HG02610 (cell line): ENCODE data around the gene TSPO2.

Source experiments
- ATAC-seq: cut with Tn5 transposase; IDR thresholded peaks from one replicate; pipeline ENCODE4 v1.9.1; 2021; ENCODE audit warnings: mild to moderate bottlenecking, moderate library complexity; ENCODE audit not compliant: unreplicated experiment

Gene TSPO2

DNA sequence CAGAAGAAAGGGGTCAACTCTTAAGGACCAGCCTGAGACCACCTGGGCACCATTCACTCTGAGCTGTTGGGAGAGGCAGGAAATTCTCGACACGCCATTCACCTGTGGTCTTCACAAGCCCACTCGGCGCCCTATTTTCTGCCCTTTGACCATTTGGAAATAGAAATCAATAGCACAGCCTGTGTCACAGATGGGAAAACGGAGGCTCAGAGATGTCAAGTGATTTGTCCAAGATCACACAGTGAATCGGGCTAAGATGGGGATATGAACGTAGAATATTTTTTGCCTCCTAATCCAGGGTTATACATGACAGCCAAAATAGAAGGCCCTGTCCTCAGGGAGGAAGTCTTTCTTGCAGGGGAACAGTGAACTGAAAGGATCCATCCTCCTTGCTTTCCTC lies 7.7 kb downstream of the TSPO2 start:
- no peak for ATAC-seq

DNA sequence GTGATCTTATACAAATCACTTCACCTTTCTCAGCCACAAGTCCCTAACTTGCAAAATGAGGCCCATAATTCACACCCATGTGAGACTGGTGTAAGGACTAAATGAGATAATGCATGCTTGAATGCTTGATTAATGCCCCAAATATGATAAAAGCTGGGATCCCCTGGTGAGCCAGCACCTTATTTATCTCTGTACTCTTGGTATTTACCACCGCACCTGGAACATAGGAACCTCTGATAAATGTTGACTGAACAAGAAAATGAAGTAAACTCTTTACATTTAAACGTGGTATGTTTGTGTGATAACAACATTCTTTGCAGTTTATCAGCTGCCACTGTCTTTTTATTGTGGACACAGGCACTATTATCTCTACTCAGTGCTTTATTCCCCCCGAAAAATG lies 8.3 kb downstream of the TSPO2 start:
- ATAC-seq = no peak

DNA sequence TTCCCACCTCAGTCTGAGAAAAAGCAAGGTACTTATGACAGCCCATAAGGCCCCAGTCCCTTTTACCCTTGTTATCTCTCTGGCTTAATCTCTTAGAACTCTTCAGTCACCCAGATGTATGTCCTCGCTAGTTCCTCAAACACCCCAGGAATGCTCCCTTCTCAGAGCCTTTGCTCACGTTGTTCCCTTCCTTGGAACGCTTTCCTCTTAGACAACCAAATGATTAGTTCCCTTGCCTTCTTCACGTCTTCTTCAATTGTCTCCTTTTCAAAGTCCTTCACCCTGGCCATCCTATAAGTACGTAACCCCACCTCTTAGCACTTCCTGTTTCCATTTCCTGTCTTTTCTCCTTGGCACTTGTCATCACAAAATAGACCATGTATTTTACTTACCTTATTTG lies 9.6 kb downstream of the TSPO2 start:
- no peak for ATAC-seq

DNA sequence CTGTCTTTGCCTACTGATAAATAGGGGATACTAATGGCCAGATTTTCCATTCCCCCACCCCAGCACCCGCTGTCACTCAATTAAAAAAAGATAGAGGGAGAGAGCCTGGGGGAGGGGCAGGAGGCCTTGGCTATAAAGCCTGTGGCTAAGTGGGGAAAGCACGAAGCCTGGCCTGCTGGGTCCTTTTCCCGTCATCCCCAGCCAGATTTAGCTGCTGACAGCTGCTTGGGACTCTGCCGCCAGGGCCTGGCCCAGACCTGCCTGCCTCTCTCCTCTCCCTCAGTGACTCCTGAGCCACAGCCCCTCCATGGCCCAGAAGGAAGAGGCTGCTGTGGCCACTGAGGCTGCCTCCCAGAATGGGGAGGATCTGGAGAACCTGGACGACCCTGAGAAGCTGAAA lies 10.8 kb downstream of the TSPO2 start, which contains the start of gene APOBEC2:
Gene APOBEC2, plus strand, starts transcription at position 162 of the 400 bp plus-strand sequence. Its CDS starts 146 bp downstream, at position 308.
- no peak for ATAC-seq

DNA sequence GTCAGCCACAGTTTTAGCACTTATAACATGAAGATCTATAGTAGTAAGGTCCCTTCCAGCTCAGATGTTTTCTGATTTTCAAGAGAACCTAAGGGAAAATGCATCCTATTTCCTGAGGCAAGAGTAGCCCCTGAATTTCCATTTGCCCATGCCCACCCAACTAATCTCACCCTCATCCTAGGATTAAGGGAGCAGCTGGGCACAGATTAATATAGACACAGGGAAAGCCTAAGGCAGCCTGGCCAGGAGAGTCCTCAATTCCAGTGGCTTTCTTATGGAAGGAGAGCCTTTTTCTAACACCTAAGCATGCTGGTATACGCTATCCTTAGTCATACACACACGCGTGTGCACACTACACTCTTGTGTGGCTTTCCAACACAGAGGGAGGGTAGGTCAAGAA lies 12.2 kb downstream of the TSPO2 start:
- no peak for ATAC-seq

DNA sequence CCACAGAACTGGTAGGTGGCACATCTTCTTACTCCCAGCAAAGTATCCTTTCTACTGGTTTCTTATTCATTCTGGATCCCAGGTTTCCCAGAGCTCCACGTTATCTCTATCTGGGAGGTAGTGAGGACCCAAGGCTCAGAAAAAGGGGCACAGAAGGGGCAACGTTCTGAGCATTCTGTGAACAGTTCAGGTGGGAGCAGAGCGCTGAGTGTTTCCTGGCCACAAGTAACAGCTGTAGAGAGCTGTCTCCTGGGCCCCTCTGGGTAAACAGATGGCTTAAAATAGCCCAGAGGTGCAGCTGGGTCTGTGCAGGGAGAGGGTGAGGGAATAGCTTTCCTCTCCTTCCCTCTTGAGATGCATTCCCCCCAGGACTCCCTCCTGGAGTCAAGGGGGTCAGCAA lies 12.9 kb downstream of the TSPO2 start:
- no peak for ATAC-seq

- ATAC-seq = no peak
Observed at GRCh38 chr6:41056768-41057490, 14.7 kb downstream of the TSPO2 start.

GRCh38 chr6:41058783-41059181 lies 16.5 kb downstream of the TSPO2 start:
- ATAC-seq = no peak

- ATAC-seq = no peak
Observed at GRCh38 chr6:41059556-41059955, 17.3 kb downstream of the TSPO2 start.

- no peak for ATAC-seq
Observed at GRCh38 chr6:41061196-41061726, 19.0 kb downstream of the TSPO2 start.

- no peak for ATAC-seq
Observed at GRCh38 chr6:41062056-41062455, 19.8 kb downstream of the TSPO2 start.

GRCh38 chr6:41063884-41064285 lies 21.6 kb downstream of the TSPO2 start:
- no peak for ATAC-seq

GRCh38 chr6:41064841-41065240 lies 22.6 kb downstream of the TSPO2 start:
- ATAC-seq = no peak

DNA sequence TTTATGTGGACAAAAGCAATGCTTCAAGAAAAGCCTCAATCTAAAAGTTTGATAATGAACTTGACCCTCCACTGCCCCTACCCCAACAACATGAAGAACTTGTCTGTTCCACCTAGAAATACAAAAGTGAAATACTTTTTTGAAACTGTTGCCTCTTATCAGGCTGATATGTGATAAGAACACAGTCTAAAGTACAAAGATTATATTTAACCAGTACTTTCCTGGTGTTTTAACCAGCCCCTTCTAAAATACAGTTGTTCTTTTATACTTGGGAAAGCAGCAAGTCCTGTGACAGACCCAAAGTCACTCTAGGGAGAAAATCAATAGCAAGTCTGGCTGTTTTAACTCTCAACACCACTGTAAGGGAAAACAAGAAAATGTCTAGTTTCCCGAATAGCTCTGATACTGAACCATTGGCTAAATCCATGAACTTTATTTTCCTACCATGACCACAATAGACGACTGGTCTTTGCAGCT lies 23.3 kb downstream of the TSPO2 start:
- no peak for ATAC-seq

DNA sequence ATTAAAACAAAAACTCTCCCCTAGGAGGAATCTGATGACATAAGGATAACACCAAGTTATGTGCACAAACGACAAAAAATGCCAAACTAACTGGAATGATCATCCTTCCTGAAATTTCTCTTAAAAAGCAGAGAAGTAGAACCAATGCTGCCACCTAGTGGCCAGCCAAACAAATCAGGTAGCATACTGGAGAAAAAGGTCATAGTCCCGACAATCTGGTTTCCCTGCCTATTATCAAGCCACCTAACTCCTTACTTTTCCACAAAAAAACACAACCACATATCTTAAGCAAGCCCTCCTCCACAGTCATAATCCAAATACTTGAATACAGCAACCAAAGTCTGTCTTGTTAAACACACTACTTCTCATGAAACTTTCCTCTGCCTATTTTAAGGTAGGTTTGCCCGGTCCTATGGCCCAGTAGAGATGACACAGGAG lies 24.6 kb downstream of the TSPO2 start:
- no peak for ATAC-seq

GRCh38 chr6:41071501-41071922 lies 29.2 kb downstream of the TSPO2 start:
- ATAC-seq = no peak

GRCh38 chr6:41071923-41072835 lies 29.9 kb downstream of the TSPO2 start, which contains the start of gene OARD1:
Gene OARD1, minus strand, starts transcription at chr6:41072356. Its CDS starts 722 bp downstream, at chr6:41071634.
- ATAC-seq = peak; percentile 61

DNA sequence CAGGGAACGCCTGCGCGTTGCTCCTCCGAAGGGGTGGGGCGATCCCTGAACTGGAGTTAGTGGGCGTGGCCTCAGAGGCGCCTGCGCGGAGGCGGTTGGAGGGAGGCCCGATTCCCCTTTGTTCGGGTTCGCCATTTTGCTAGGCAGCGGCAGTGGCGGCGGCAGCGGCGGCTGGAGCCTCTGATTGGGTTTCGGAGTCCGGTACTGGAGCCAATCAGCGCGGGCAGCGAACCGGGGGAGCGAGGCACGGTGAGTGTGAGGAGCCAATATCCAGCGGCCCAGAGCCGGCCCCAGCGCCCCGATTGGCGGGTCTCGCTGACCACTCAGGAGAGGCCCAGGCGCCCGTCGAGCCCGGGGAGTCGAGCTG lies 30.6 kb downstream of the TSPO2 start, which contains the start of gene NFYA:
Gene NFYA, plus strand, starts transcription at position 139 of the 367 bp plus-strand sequence. CDS start 6,116 bp downstream, outside the sequence.
- ATAC-seq = peak; percentile 57

DNA sequence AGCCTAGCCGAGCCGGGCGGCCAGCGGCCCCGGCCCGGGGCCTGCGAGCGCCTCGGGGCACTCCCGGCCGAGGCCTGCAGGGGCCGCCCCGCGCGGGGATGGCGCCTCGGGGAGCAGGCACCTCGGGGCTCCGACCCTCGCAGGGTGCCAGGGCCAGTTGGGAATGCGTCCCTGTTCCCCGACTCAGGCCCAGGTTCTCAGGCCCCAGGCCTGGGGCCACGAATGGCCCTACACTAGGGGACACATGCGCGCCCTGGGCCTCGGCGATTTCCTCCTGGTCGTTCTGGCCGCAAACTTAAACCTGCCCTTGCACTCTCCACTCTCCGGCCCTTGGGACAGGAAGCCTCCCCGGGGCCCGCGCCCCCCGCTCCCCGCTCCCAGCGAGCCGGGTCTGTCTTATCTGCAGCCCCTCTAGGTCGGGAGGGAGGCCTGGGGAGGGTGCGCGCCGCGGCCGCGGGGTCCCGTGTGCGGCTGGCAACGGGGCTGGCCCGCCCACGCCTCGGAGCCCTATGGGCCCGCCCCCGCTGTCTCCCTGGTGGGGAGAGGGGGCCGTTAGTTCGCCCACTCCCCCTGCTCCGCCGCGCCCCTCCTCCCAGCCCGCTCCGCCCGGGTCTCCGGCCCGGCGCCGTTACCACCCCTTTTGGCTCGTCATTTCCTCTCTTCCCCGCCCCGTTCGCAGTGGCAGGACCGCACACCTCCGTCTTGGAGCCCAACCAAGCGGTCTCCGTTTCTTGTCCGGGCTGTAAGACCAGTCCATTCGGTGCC lies 31.1 kb downstream of the TSPO2 start:
- ATAC-seq = peak; percentile 27

DNA sequence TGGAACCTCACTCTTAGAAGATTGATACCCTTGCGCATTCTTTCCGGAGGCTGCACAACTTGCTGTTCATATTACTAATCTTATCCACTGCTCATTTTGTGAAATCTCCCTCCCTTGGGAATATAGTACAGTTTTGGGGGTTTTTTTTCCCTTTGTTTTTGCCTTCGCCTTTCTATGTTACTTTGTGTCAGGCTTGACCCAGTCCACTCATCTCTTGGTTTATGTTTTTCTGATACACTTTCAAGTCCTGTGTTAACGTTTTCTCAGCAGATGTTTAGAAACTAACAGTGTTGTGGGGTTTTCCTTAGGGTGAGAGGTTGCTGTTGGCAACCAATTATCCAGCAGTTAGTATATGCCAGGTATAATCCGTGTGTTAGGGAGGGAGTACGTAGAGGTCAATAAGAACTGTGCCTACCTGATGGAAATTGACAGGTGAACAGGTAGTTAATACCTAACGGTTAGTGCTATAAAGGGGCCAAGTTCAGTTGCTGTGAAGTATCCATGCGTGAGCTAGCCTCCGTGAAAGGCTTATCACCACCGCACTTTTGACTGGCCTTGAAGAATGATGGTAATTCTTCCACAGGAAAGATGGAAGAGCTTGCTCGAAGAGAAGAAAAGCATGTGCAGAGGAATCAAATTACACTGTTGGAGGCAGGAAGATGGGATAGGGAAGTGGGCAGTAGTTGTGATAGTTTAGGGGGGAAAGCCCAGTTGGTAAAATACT lies 31.9 kb downstream of the TSPO2 start:
- ATAC-seq = no peak
